DOHH2 (cell line): ENCODE measurements around the gene INSM1.

Experiments used
- H3F3A ChIP-seq: fragments of 200-600 bp; sonication (generic), shearing (Covaris generic); 2 replicates; pipeline ENCODE4 v1.6.0; 2016; ENCODE audit warnings: antibody characterized with exemption, mild to moderate bottlenecking; ENCODE audit not compliant: control insufficient read depth, insufficient read depth
- H3K27ac ChIP-seq: fragments of 200-600 bp; sonication (generic); 2 replicates; pipeline ENCODE4 v1.5.1; 2014; ENCODE audit warnings: low read depth, mild to moderate bottlenecking, low read length, moderate library complexity
- H3K27me3 ChIP-seq: fragments of 200-600 bp; sonication (generic); 2 replicates; pipeline ENCODE4 v1.6.1; 2014; ENCODE audit warnings: mild to moderate bottlenecking, low read length, mixed read lengths; ENCODE audit not compliant: control insufficient read depth
- H3K36me3 ChIP-seq: fragments of 200-600 bp; sonication (generic); 2 replicates; pipeline ENCODE4 v1.6.1; 2014; ENCODE audit warnings: mild to moderate bottlenecking, low read length, moderate library complexity, mixed read lengths; ENCODE audit not compliant: control insufficient read depth
- H3K4me1 ChIP-seq: fragments of 200-600 bp; sonication (generic); 2 replicates; pipeline ENCODE4 v1.6.1; 2014; ENCODE audit warnings: mild to moderate bottlenecking, low read length, mixed read lengths; ENCODE audit not compliant: control insufficient read depth
- H3K4me2 ChIP-seq: fragments of 200-600 bp; sonication (generic); 2 replicates; pipeline ENCODE4 v1.6.0; 2014; ENCODE audit warnings: mild to moderate bottlenecking, low read length, moderate library complexity
- H3K4me3 ChIP-seq: fragments of 200-600 bp; sonication (generic); 2 replicates; pipeline ENCODE4 v1.5.1; 2014; ENCODE audit warnings: mild to moderate bottlenecking, low read length, mixed read lengths
- H3K79me2 ChIP-seq: fragments of 200-600 bp; sonication (generic); 2 replicates; pipeline ENCODE4 v1.6.1; 2014; ENCODE audit warnings: mild to moderate bottlenecking, low read length, mixed read lengths; ENCODE audit not compliant: control insufficient read depth
- H3K9me2 ChIP-seq: fragments of 200-600 bp; sonication (generic); replicated peaks from 2 replicates; pipeline ENCODE4 v1.6.1; 2014; ENCODE audit warnings: mild to moderate bottlenecking, low read length, mixed read lengths; ENCODE audit not compliant: control insufficient read depth
- H3K9me3 ChIP-seq: fragments of 200-600 bp; sonication (generic); 2 replicates; pipeline ENCODE4 v1.6.1; 2014; ENCODE audit warnings: antibody characterized with exemption, low read length, mixed read lengths; ENCODE audit not compliant: control insufficient read depth, insufficient read depth
- H4K20me1 ChIP-seq: fragments of 200-600 bp; sonication (generic); 2 replicates; pipeline ENCODE4 v1.6.0; 2014; ENCODE audit warnings: low read depth, mild to moderate bottlenecking, antibody characterized with exemption, low read length, moderate library complexity; ENCODE audit not compliant: control insufficient read depth, insufficient read depth
- EZH2phosphoT487 ChIP-seq: fragments of 200-600 bp; sonication (generic); IDR thresholded peaks from 2 replicates; pipeline ENCODE4 v1.6.1; 2017; ENCODE audit warnings: borderline replicate concordance, mild to moderate bottlenecking, antibody characterized with exemption, low read length, moderate library complexity, mixed read lengths
- TF ChIP-seq, protein P1 (sequence below): fragments of 200-600 bp; sonication (generic); IDR thresholded peaks from one replicate; pipeline ENCODE4 v1.5.1; 2014; ENCODE audit warnings: antibody characterized with exemption, mild to moderate bottlenecking, low read depth, low read length; ENCODE audit not compliant: poor library complexity, severe bottlenecking

Gene INSM1

DNA sequence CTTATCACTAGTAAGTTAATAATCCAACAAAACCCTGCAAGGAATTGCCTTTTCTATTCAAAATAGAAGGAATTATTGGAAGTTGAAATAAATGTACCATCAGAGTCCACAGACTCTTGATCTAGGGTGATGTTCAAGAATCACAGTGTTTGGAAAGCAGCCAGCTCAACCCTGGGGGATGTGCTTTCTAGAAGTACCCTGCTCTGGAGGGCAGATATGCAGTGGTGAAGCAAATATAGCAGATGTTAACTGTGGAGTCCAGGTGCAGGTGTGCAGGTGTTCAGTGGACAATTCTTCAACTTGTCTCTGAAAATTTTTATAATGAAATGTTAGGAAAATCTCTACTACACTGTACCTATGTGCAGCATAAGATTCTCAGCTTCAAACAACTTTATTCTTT is 9.1 kb upstream of the INSM1 start:
- H3K4me2 ChIP-seq, result no peak overlapping the region
- H3K9me3 ChIP-seq, result peaks cover 5% of the 10 kb centered on the region; the same call in 1 of the 2 replicates
- H3K4me1 ChIP-seq, result no peaks in the 10 kb centered on the region
- no peaks in the 10 kb centered on the region for H3K9me2 ChIP-seq
- peaks cover 19% of the 10 kb centered on the region for H3K27me3 ChIP-seq
- H3K27ac ChIP-seq, result no peak overlapping the region
- H3K4me3 ChIP-seq, result no peak overlapping the region
- no peak for TF ChIP-seq EZH2phosphoT487
- TF ChIP-seq, protein P1, sequence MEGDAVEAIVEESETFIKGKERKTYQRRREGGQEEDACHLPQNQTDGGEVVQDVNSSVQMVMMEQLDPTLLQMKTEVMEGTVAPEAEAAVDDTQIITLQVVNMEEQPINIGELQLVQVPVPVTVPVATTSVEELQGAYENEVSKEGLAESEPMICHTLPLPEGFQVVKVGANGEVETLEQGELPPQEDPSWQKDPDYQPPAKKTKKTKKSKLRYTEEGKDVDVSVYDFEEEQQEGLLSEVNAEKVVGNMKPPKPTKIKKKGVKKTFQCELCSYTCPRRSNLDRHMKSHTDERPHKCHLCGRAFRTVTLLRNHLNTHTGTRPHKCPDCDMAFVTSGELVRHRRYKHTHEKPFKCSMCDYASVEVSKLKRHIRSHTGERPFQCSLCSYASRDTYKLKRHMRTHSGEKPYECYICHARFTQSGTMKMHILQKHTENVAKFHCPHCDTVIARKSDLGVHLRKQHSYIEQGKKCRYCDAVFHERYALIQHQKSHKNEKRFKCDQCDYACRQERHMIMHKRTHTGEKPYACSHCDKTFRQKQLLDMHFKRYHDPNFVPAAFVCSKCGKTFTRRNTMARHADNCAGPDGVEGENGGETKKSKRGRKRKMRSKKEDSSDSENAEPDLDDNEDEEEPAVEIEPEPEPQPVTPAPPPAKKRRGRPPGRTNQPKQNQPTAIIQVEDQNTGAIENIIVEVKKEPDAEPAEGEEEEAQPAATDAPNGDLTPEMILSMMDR, result no peak
- no peaks in the 10 kb centered on the region for H3K79me2 ChIP-seq
- H4K20me1 ChIP-seq, result no peaks in the 10 kb centered on the region
- H3F3A ChIP-seq, result peaks cover 4% of the 10 kb centered on the region; the same call in 1 of the 2 replicates
- H3K36me3 ChIP-seq, result no peaks in the 10 kb centered on the region

DNA sequence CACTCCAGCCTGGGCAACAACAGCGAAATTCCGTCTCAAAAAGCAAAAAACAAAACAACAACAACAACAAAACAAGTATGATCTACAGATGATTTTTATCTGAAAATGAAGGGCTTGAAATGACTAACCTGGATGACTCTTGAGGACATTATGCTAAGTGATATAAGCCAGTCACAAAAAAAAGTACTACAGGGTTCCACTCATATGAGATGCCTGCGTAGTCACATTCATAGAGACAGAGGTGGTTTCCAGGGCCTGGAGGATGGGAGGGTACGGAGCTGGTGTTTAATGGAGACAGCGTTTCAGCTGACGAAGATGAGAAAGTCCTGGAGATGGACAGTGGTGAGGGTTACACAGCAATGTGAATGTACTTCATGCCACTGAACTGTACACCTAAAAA is 8.3 kb upstream of the INSM1 start:
- no peak for TF ChIP-seq EZH2phosphoT487
- TF ChIP-seq, protein P1, result no peak
- H3K36me3 ChIP-seq, result no peaks in the 10 kb centered on the region
- no peaks in the 10 kb centered on the region for H3K9me2 ChIP-seq
- peaks cover 4% of the 10 kb centered on the region; the same call in 1 of the 2 replicates for H3K9me3 ChIP-seq
- peaks cover 4% of the 10 kb centered on the region; the same call in 1 of the 2 replicates for H3F3A ChIP-seq
- H4K20me1 ChIP-seq, result no peaks in the 10 kb centered on the region
- H3K4me3 ChIP-seq, result no peak overlapping the region
- H3K4me1 ChIP-seq, result no peaks in the 10 kb centered on the region
- no peak overlapping the region for H3K4me2 ChIP-seq
- no peak overlapping the region for H3K27ac ChIP-seq
- H3K27me3 ChIP-seq, result peaks cover 19% of the 10 kb centered on the region
- no peaks in the 10 kb centered on the region for H3K79me2 ChIP-seq

DNA sequence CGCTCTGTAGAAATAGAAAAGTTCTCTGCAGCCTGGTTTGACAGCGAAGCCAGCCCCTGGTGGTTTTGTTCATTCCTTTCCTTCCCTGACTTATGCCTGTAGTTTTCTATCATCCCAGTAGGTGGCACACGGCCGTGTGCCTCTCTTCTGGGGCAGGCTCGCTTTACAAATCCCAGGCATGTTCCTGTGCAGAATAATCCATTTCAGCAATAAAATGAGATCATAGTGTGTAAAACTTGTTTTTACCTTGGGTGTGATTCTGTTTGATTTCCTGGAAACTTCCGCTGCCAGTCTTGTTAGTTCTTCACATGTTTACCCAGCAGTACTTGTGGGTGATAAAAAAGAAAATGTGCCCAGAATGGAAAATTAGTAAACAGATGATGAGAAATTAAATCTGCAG is 7.4 kb upstream of the INSM1 start:
- H3F3A ChIP-seq, result peaks cover 4% of the 10 kb centered on the region; the same call in 1 of the 2 replicates
- H3K4me1 ChIP-seq, result no peaks in the 10 kb centered on the region
- H3K9me3 ChIP-seq, result no peaks in the 10 kb centered on the region
- no peak overlapping the region for H3K4me2 ChIP-seq
- no peaks in the 10 kb centered on the region for H3K9me2 ChIP-seq
- no peaks in the 10 kb centered on the region for H3K79me2 ChIP-seq
- no peaks in the 10 kb centered on the region for H4K20me1 ChIP-seq
- no peak overlapping the region for H3K27ac ChIP-seq
- no peak overlapping the region for H3K4me3 ChIP-seq
- no peaks in the 10 kb centered on the region for H3K36me3 ChIP-seq
- peaks cover 19% of the 10 kb centered on the region for H3K27me3 ChIP-seq
- no peak for TF ChIP-seq EZH2phosphoT487
- TF ChIP-seq, protein P1, result peak; percentile 86
